ENCODE data around the gene DCUN1D2. TPM values are rescaled to one million over a fixed set of nuclear protein-coding genes. Genes with fewer than 3 reads are reported as not detected.

DCUN1D2 gene
- total RNA-seq, 1 donor from 2014 or later = 23.8 TPM

GRCh38 chr13:113418722-113419049 is 71.8 kb downstream of the DCUN1D2 start:
- H3K27me3 Mint-ChIP-seq (ENCODE audit: insufficient read depth, low read depth) = peaks cover 5% of the 10 kb centered on the region
- H3K36me3 Mint-ChIP-seq = no peaks in the 10 kb centered on the region
- H3K9me3 Mint-ChIP-seq = no peaks in the 10 kb centered on the region
- Histone ChIP-seq H3K79me2 (ENCODE audit: low read depth) (no peaks in the 10 kb centered on the region), H3K4me2 (no peak overlapping the region), H3K9ac (no peak overlapping the region), H3K9me3 (ENCODE audit: low read depth) (no peaks in the 10 kb centered on the region), H3F3A (ENCODE audit: low read depth) (peaks cover 4% of the 10 kb centered on the region), H3K4me1 (peaks cover 6% of the 10 kb centered on the region), H3K4me3 (no peak overlapping the region), H2AFZ (replicated peaks) (no peak overlapping the region), H3K36me3 (no peaks in the 10 kb centered on the region), H4K20me1 (ENCODE audit: low read depth) (no peaks in the 10 kb centered on the region), H3K27ac (no peak overlapping the region), H3K27me3 (no peaks in the 10 kb centered on the region)
- peaks cover 21% of the 10 kb centered on the region for H3K4me1 Mint-ChIP-seq
- H3K27ac Mint-ChIP-seq = no peak overlapping the region
- no peak for TF ChIP-seq CTCF (IDR thresholded peaks at IDR 0.05)
- no peak for TF ChIP-seq EZH2phosphoT487 (IDR thresholded peaks at IDR 0.05)
- TF ChIP-seq EZH2 (IDR thresholded peaks at IDR 0.05) = no peak
- H3K4me3 Mint-ChIP-seq = no peak overlapping the region
- no peak for DNase-seq (ENCODE audit: low spot score)

- H3K27ac Mint-ChIP-seq = no peak overlapping the region
- H3K27ac ChIP-seq = no peak overlapping the region
These were observed 72.4 kb downstream of the DCUN1D2 start for GRCh38 chr13:113417836-113418721.

GRCh38 chr13:113417008-113417751 is 73.3 kb downstream of the DCUN1D2 start:
- Histone ChIP-seq H3K27me3 (no peaks in the 10 kb centered on the region), H3K4me1 (peaks cover 6% of the 10 kb centered on the region), H3F3A (ENCODE audit: low read depth) (peaks cover 4% of the 10 kb centered on the region), H3K36me3 (no peaks in the 10 kb centered on the region), H3K79me2 (ENCODE audit: low read depth) (no peaks in the 10 kb centered on the region), H3K27ac (no peak overlapping the region), H3K4me2 (no peak overlapping the region), H3K9me3 (ENCODE audit: low read depth) (no peaks in the 10 kb centered on the region), H3K9ac (no peak overlapping the region), H3K4me3 (no peak overlapping the region), H2AFZ (replicated peaks) (peak overlapping the region; percentile 60), H4K20me1 (ENCODE audit: low read depth) (no peaks in the 10 kb centered on the region)
- Mint-ChIP-seq H3K9me3 (peaks cover 5% of the 10 kb centered on the region), H3K27me3 (ENCODE audit: insufficient read depth, low read depth) (peaks cover 5% of the 10 kb centered on the region), H3K4me1 (peaks cover 21% of the 10 kb centered on the region), H3K4me3 (no peak overlapping the region), H3K27ac (no peak overlapping the region), H3K36me3 (peaks cover 2% of the 10 kb centered on the region)
- peak; percentile 64 for DNase-seq (ENCODE audit: low spot score)
- TF ChIP-seq EZH2 (IDR thresholded peaks at IDR 0.05) (no peak), CTCF (IDR thresholded peaks at IDR 0.05) (no peak), EZH2phosphoT487 (IDR thresholded peaks at IDR 0.05) (no peak)

More at GRCh38 chr13:113417836-113418721, 72.4 kb downstream of the DCUN1D2 start:
- Histone ChIP-seq H2AFZ (replicated peaks) (peak overlapping the region; percentile 60), H3F3A (ENCODE audit: low read depth) (peaks cover 4% of the 10 kb centered on the region), H3K9ac (no peak overlapping the region), H3K27me3 (no peaks in the 10 kb centered on the region), H3K79me2 (ENCODE audit: low read depth) (no peaks in the 10 kb centered on the region), H4K20me1 (ENCODE audit: low read depth) (no peaks in the 10 kb centered on the region), H3K4me3 (no peak overlapping the region), H3K4me2 (no peak overlapping the region), H3K36me3 (no peaks in the 10 kb centered on the region), H3K4me1 (peaks cover 6% of the 10 kb centered on the region), H3K9me3 (ENCODE audit: low read depth) (no peaks in the 10 kb centered on the region)
- H3K36me3 Mint-ChIP-seq = peaks cover 1% of the 10 kb centered on the region
- peaks cover 23% of the 10 kb centered on the region for H3K4me1 Mint-ChIP-seq
- H3K9me3 Mint-ChIP-seq = peaks cover 4% of the 10 kb centered on the region
- DNase-seq (ENCODE audit: low spot score) = no peak
- TF ChIP-seq EZH2phosphoT487 (IDR thresholded peaks at IDR 0.05) = no peak
- TF ChIP-seq CTCF (IDR thresholded peaks at IDR 0.05) = no peak
- no peak for TF ChIP-seq EZH2 (IDR thresholded peaks at IDR 0.05)
- H3K4me3 Mint-ChIP-seq = no peak overlapping the region
- H3K27me3 Mint-ChIP-seq (ENCODE audit: insufficient read depth, low read depth) = peaks cover 7% of the 10 kb centered on the region
